ENCODE measurements around the gene EPN2. TPM values are rescaled to one million over a fixed set of nuclear protein-coding genes. Genes with fewer than 3 reads are reported as not detected.

EPN2 gene
- total RNA-seq, 2 experiments from 2014 or later = 11.9 to 12.3 TPM

DNA sequence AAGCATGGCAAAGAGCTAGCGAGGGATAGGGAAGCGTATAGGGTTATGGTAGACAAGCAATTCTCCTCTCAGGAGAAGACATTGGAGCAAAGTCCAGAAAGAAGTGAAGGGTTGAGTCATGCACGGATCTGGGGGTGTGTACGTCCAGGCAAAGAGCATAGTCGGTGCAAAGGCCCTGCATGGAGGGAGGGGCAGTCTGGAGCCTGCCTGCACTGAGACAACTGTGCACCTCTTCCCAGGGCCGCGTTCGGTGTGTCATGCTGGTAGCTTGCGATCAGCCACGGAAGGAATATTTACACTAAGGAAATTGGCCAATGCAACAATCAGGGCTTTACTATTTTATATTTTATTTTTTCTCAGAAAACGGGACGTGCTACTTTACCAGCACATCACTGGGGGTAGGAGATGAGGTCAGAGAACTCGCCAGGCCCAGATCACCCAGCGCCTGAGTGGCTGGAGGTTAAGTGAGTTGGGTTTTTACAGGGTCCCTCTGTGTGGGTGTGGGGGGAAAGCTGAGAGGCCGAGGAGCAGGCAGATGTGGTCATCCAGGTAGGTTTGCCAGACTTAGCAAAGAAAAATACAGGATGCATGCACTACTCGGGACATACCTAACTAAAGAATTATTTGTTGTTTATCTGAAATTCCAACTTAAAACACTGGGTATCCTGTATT is 132.1 kb downstream of the EPN2 start:
- POLR2A ChIA-PET = interaction anchor here (0.7 to 2.9 kb wide), 2 partner anchors 9 to 55 kb away, joined by 3 to 17 read pairs; partner anchors contain the start of gene MAPK7
- H3K27me3 Mint-ChIP-seq = no peaks in the 10 kb centered on the region
- Histone ChIP-seq H3K4me1 (ENCODE audit: insufficient read depth, low read length) (peaks cover 52% of the 10 kb centered on the region), H3K4me3 (ENCODE audit: low read length) (no peak overlapping the region), H3K9me3 (ENCODE audit: control insufficient read depth in 1 of 2, insufficient read depth in 1 of 2, low read length in 2 of 2) (peaks cover 0 to 4% of the 10 kb centered on the region in 2 experiments), H3K36me3 (ENCODE audit: insufficient read depth, low read length) (no peaks in the 10 kb centered on the region), H3K27me3 (ENCODE audit: control insufficient read depth in 1 of 2, insufficient read depth in 2 of 2, low read length in 2 of 2) (peaks cover 0 to 3% of the 10 kb centered on the region in 2 experiments), H3K27ac (ENCODE audit: low read depth in 1 of 2, low read length in 2 of 2) (peak overlapping the region in 1 of 2 donors; percentile 66)
- peaks cover 35% of the 10 kb centered on the region for H3K4me1 Mint-ChIP-seq (ENCODE audit: low read depth)
- H3K36me3 Mint-ChIP-seq (ENCODE audit: low read depth) = no peaks in the 10 kb centered on the region
- no peak overlapping the region for H3K4me3 Mint-ChIP-seq
- ATAC-seq (ENCODE audit: poor library complexity) (no peak), DNase-seq (peak in 1 of 14 experiments; percentile 13)
- CTCF ChIA-PET = no interaction called here
- intact Hi-C loops (cut with DNase I, micrococcal nuclease) = loop anchor here in 1 of 2 experiments (10.0 kb wide), 1 partner anchor 364 kb away; the partner anchor contains the start of gene FAM83G
- no peaks in the 10 kb centered on the region for H3K9me3 Mint-ChIP-seq
- no peak for TF ChIP-seq CTCF (IDR thresholded peaks at IDR 0.05)
- H3K27ac Mint-ChIP-seq = peak overlapping the region; percentile 81

DNA sequence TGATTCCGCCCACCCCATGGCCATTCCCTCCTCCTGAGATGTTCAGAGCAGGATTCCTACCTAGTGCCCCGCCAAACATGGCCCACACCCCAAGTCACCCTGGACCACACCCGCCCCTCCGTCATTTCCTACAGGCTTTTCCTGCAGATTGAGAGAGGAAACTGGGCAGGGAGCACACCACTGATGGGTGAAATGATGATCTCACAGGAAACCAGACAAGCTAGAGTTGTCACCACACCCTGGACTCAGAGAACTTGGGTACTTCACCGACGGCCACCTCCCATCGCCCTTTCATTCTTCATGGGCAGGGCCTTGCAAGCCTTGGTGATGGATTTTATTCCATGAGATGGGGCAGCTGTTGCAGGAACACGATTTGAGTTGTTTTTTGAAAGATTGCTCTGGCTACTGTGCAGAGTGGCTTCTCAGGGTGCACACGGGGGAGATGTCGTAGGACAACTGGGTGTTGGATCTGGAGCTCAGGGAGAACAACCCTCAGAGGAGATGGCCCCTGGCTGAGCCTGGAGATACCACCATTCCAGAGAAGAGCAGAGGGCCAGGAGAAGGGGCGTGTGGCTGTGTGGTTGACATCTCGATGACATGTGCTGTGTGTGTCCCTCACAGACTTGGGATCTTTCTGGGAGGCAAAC is 132.8 kb downstream of the EPN2 start:
- H3K4me3 Mint-ChIP-seq = peak overlapping the region; percentile 45
- CTCF ChIA-PET = interaction anchor here (0.9 kb wide), 1 partner anchor 409 kb away, joined by 3 read pairs; no protein-coding TSS in a partner anchor
- H3K27ac ChIP-seq (ENCODE audit: low read depth in 1 of 2, low read length in 2 of 2) = peak overlapping the region; percentile 7 to 66
- H3K4me1 Mint-ChIP-seq (ENCODE audit: low read depth) = peaks cover 35% of the 10 kb centered on the region
- peak overlapping the region; percentile 4 for H3K4me3 ChIP-seq (ENCODE audit: low read length)
- peak overlapping the region; percentile 81 for H3K27ac Mint-ChIP-seq
- H3K27me3 ChIP-seq (ENCODE audit: control insufficient read depth in 1 of 2, insufficient read depth in 2 of 2, low read length in 2 of 2) = no peaks in the 10 kb centered on the region
- no peaks in the 10 kb centered on the region for H3K36me3 Mint-ChIP-seq (ENCODE audit: low read depth)
- no peaks in the 10 kb centered on the region for H3K27me3 Mint-ChIP-seq
- ATAC-seq (ENCODE audit: poor library complexity) = peak; percentile 83
- no peak for TF ChIP-seq CTCF (IDR thresholded peaks at IDR 0.05)
- intact Hi-C loops (cut with DNase I, micrococcal nuclease) = loop anchor here in 1 of 2 experiments (10.0 kb wide), 1 partner anchor 365 kb away; the partner anchor contains the start of gene FAM83G
- H3K9me3 ChIP-seq (ENCODE audit: control insufficient read depth in 1 of 2, insufficient read depth in 1 of 2, low read length in 2 of 2) = peaks cover 0 to 4% of the 10 kb centered on the region in 2 experiments
- H3K36me3 ChIP-seq (ENCODE audit: insufficient read depth, low read length) = no peaks in the 10 kb centered on the region
- DNase-seq = peak in 8 of 14 experiments; percentile 7 to 85 (median 32)
- POLR2A ChIA-PET = interaction anchor here (0.7 to 2.9 kb wide), 2 partner anchors 8 to 55 kb away, joined by 3 to 17 read pairs; partner anchors contain the start of gene MAPK7
- H3K4me1 ChIP-seq (ENCODE audit: insufficient read depth, low read length) = peaks cover 52% of the 10 kb centered on the region
- no peaks in the 10 kb centered on the region for H3K9me3 Mint-ChIP-seq

DNA sequence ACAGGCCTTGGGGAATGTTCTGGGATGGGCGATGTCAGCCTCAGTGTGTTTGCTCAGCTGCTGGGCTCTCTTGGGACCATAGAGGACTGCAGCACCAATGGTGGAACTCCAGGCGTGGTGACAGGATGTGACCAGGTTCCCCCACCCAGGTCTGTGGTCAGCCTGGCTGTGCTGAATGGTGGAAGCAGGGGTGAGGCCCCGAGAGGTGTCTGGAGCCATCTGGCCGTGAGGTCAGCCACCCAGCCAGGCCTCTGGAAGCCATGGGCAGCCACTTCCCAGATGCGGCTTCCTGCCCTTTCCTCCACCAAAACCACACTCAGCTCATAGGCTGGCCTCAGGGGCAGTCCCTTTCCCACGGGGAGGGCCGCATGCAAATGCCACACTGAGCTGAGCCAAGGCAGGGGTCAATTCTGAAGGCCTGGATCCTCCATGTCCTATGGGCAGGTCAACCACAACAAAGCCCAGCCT is 133.4 kb downstream of the EPN2 start:
- peaks cover 35% of the 10 kb centered on the region for H3K4me1 Mint-ChIP-seq (ENCODE audit: low read depth)
- H3K27ac ChIP-seq (ENCODE audit: low read depth in 1 of 2, low read length in 2 of 2) = peak overlapping the region; percentile 7 to 66
- no peaks in the 10 kb centered on the region for H3K27me3 ChIP-seq (ENCODE audit: control insufficient read depth in 1 of 2, insufficient read depth in 2 of 2, low read length in 2 of 2)
- ATAC-seq (ENCODE audit: poor library complexity) (peak; percentile 28), DNase-seq (peak in 2 of 14 experiments; percentile 36 to 63)
- no peak for TF ChIP-seq CTCF (IDR thresholded peaks at IDR 0.05)
- H3K27me3 Mint-ChIP-seq = no peaks in the 10 kb centered on the region
- H3K27ac Mint-ChIP-seq = peak overlapping the region; percentile 81
- no peaks in the 10 kb centered on the region for H3K9me3 Mint-ChIP-seq
- no peaks in the 10 kb centered on the region for H3K36me3 Mint-ChIP-seq (ENCODE audit: low read depth)
- ChIA-PET CTCF (interaction anchor here (0.9 kb wide), 1 partner anchor 409 kb away, joined by 3 read pairs; no protein-coding TSS in a partner anchor), POLR2A (interaction anchor here (2.9 kb wide), 1 partner anchor 7 kb away, joined by 17 read pairs; the partner anchor contains the start of gene MAPK7)
- H3K9me3 ChIP-seq (ENCODE audit: control insufficient read depth in 1 of 2, insufficient read depth in 1 of 2, low read length in 2 of 2) = peaks cover 0 to 4% of the 10 kb centered on the region in 2 experiments
- H3K4me1 ChIP-seq (ENCODE audit: insufficient read depth, low read length) = peaks cover 52% of the 10 kb centered on the region
- H3K4me3 Mint-ChIP-seq = peak overlapping the region; percentile 45
- no peaks in the 10 kb centered on the region for H3K36me3 ChIP-seq (ENCODE audit: insufficient read depth, low read length)
- peak overlapping the region; percentile 4 for H3K4me3 ChIP-seq (ENCODE audit: low read length)
- intact Hi-C loops (cut with DNase I, micrococcal nuclease) = no loop called here
